GM23338 (cell line): Measurements from ENCODE around the gene PCDHA3.

Experiments used
- CREB1 ChIP-seq: fragments of 250-450 bp; sonication (Bioruptor Pico); IDR thresholded peaks from 2 replicates; pipeline ENCODE4 v1.5.0; 2020; ENCODE audit warnings: low read depth, mild to moderate bottlenecking, moderate library complexity
- CTCF ChIP-seq, 2 experiments: fragments of 200-600 bp in 1 of 2; sonication (generic) in 1 of 2; conservative IDR thresholded peaks; 2 replicates each; pipeline versions ENCODE4 v1.5.1 to v1.6.1; 2016 to 2017; ENCODE audit warnings: antibody characterized with exemption in 2 of 2, low read depth in 2 of 2, mild to moderate bottlenecking in 2 of 2, moderate library complexity in 1 of 2
- EZH2 ChIP-seq: fragments of 200-600 bp; sonication (generic); IDR thresholded peaks from one replicate; pipeline ENCODE4 v1.8.0; 2017; ENCODE audit warnings: antibody characterized with exemption, mild to moderate bottlenecking, low read depth; ENCODE audit not compliant: unreplicated experiment
- EZH2phosphoT487 ChIP-seq: fragments of 200-600 bp; sonication (generic); IDR thresholded peaks from one replicate; pipeline ENCODE4 v1.8.1; 2018; ENCODE audit warnings: antibody characterized with exemption; ENCODE audit not compliant: unreplicated experiment
- JUNB ChIP-seq: IDR thresholded peaks from one replicate; pipeline ENCODE4 v1.6.1; 2016; ENCODE audit warnings: antibody characterized with exemption; ENCODE audit not compliant: unreplicated experiment
- POLR2AphosphoS5 ChIP-seq: IDR thresholded peaks from 2 replicates; pipeline ENCODE4 v1.6.1; 2016; ENCODE audit warnings: antibody characterized with exemption, low read depth
- REST ChIP-seq: IDR thresholded peaks from one replicate; pipeline ENCODE4 v1.6.1; 2018; ENCODE audit warnings: antibody characterized with exemption; ENCODE audit not compliant: unreplicated experiment
- STAT1 ChIP-seq: IDR thresholded peaks from one replicate; pipeline ENCODE4 v1.6.1; 2016; ENCODE audit warnings: antibody characterized with exemption; ENCODE audit not compliant: unreplicated experiment
- ZNF114 ChIP-seq: fragments of 250-450 bp; sonication (Bioruptor Pico); IDR thresholded peaks from 2 replicates; pipeline ENCODE4 v1.5.0; 2020; ENCODE audit warnings: mild to moderate bottlenecking, moderate library complexity
- ZNF331 ChIP-seq: fragments of 250-450 bp; sonication (Bioruptor Pico); IDR thresholded peaks from 2 replicates; pipeline ENCODE4 v1.5.0; 2020; ENCODE audit warnings: low read depth, mild to moderate bottlenecking, moderate library complexity
- TF ChIP-seq, protein P1 (sequence below): fragments of 250-450 bp; sonication (Bioruptor Pico); IDR thresholded peaks from 2 replicates; pipeline ENCODE4 v1.5.0; 2020; ENCODE audit warnings: mild to moderate bottlenecking, moderate library complexity

DNA sequence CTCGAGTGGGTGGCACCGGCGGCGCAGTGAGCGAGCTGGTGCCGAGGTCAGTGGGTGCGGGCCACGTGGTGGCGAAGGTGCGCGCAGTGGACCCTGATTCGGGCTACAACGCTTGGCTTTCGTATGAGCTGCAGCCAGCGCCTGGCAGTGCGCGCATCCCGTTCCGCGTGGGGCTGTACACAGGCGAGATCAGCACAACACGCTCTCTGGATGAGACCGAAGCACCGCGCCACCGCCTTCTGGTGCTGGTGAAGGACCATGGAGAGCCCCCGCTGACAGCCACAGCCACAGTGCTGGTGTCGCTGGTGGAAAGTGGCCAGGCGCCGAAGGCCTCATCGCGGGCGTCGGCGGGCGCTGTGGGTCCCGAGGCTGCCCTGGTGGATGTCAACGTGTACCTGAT is 22.6 kb downstream of the PCDHA3 start:
- TF ChIP-seq CTCF (conservative IDR thresholded peaks at IDR 0.05; ENCODE audit: low read depth in 2 of 2) (no peak), ZNF114 (CRISPR knock-in tag) (no peak), EZH2phosphoT487 (no peak), POLR2AphosphoS5 (no peak), ZNF331 (CRISPR knock-in tag) (no peak), EZH2 (no peak), REST (no peak), STAT1 (no peak), CREB1 (CRISPR knock-in tag) (no peak), JUNB (no peak)
- TF ChIP-seq, protein P1, sequence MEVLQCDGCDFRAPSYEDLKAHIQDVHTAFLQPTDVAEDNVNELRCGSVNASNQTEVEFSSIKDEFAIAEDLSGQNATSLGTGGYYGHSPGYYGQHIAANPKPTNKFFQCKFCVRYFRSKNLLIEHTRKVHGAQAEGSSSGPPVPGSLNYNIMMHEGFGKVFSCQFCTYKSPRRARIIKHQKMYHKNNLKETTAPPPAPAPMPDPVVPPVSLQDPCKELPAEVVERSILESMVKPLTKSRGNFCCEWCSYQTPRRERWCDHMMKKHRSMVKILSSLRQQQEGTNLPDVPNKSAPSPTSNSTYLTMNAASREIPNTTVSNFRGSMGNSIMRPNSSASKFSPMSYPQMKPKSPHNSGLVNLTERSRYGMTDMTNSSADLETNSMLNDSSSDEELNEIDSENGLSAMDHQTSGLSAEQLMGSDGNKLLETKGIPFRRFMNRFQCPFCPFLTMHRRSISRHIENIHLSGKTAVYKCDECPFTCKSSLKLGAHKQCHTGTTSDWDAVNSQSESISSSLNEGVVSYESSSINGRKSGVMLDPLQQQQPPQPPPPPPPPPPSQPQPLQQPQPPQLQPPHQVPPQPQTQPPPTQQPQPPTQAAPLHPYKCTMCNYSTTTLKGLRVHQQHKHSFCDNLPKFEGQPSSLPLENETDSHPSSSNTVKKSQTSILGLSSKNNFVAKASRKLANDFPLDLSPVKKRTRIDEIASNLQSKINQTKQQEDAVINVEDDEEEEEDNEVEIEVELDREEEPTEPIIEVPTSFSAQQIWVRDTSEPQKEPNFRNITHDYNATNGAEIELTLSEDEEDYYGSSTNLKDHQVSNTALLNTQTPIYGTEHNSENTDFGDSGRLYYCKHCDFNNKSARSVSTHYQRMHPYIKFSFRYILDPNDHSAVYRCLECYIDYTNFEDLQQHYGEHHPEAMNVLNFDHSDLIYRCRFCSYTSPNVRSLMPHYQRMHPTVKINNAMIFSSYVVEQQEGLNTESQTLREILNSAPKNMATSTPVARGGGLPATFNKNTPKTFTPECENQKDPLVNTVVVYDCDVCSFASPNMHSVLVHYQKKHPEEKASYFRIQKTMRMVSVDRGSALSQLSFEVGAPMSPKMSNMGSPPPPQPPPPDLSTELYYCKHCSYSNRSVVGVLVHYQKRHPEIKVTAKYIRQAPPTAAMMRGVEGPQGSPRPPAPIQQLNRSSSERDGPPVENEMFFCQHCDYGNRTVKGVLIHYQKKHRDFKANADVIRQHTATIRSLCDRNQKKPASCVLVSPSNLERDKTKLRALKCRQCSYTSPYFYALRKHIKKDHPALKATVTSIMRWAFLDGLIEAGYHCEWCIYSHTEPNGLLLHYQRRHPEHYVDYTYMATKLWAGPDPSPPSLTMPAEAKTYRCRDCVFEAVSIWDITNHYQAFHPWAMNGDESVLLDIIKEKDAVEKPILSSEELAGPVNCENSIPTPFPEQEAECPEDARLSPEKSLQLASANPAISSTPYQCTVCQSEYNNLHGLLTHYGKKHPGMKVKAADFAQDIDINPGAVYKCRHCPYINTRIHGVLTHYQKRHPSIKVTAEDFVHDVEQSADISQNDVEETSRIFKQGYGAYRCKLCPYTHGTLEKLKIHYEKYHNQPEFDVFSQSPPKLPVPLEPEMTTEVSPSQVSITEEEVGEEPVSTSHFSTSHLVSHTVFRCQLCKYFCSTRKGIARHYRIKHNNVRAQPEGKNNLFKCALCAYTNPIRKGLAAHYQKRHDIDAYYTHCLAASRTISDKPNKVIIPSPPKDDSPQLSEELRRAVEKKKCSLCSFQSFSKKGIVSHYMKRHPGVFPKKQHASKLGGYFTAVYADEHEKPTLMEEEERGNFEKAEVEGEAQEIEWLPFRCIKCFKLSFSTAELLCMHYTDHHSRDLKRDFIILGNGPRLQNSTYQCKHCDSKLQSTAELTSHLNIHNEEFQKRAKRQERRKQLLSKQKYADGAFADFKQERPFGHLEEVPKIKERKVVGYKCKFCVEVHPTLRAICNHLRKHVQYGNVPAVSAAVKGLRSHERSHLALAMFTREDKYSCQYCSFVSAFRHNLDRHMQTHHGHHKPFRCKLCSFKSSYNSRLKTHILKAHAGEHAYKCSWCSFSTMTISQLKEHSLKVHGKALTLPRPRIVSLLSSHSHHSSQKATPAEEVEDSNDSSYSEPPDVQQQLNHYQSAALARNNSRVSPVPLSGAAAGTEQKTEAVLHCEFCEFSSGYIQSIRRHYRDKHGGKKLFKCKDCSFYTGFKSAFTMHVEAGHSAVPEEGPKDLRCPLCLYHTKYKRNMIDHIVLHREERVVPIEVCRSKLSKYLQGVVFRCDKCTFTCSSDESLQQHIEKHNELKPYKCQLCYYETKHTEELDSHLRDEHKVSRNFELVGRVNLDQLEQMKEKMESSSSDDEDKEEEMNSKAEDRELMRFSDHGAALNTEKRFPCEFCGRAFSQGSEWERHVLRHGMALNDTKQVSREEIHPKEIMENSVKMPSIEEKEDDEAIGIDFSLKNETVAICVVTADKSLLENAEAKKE (CRISPR knock-in tag): no peak
